Neural progenitor cell (in vitro differentiated cells): ENCODE measurements around the gene UGT1A7.

ENCODE experiments used
- EZH2 ChIP-seq: fragments of 200-600 bp; sonication (generic); IDR thresholded peaks from 2 replicates; pipeline ENCODE4 v1.6.1; 2017; ENCODE audit warnings: antibody characterized with exemption, mild to moderate bottlenecking, moderate library complexity
- TF ChIP-seq, protein P1 (sequence below): fragments of 200-600 bp; sonication (generic); IDR thresholded peaks from 2 replicates; pipeline ENCODE4 v1.5.1; 2017; ENCODE audit warnings: antibody characterized with exemption, mild to moderate bottlenecking

DNA sequence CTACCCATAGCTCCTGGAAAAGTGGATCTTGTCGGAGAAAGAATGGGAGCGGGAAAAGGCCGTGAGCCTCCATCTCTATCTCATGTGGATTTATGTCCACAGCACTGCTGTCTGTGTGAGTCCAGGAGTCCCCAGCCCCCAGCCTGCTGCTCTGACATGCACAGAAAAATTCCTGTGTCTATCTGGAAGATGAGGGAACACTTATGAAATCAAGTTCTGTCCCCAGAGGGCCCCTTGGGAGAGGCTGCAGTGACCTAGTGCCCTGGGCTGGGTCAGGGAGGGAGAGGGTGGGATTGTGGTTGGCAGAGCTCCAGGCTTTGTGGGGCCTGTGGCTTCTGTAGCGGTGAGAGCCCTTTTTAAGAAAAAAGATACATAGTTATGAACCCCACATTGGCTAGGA is 135.1 kb downstream of the UGT1A7 start:
- TF ChIP-seq, protein P1, sequence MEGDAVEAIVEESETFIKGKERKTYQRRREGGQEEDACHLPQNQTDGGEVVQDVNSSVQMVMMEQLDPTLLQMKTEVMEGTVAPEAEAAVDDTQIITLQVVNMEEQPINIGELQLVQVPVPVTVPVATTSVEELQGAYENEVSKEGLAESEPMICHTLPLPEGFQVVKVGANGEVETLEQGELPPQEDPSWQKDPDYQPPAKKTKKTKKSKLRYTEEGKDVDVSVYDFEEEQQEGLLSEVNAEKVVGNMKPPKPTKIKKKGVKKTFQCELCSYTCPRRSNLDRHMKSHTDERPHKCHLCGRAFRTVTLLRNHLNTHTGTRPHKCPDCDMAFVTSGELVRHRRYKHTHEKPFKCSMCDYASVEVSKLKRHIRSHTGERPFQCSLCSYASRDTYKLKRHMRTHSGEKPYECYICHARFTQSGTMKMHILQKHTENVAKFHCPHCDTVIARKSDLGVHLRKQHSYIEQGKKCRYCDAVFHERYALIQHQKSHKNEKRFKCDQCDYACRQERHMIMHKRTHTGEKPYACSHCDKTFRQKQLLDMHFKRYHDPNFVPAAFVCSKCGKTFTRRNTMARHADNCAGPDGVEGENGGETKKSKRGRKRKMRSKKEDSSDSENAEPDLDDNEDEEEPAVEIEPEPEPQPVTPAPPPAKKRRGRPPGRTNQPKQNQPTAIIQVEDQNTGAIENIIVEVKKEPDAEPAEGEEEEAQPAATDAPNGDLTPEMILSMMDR: no peak
- TF ChIP-seq EZH2: no peak
